HTERT RPE-1 (cell line): Measurements from ENCODE around the gene RINT1.
"Not testable (repeated sequence)": the region's sequence is repeated elsewhere in the genome, so short reads cannot be mapped to it uniquely, and the experiment has no call there.

Experiments used
- in situ Hi-C: fragments of 300-500 bp; cut with MboI; formaldehyde crosslinking; loops from 4 replicates; pipeline ENCODE4 v1.14.3; 2020; ENCODE audit warnings: low sequenced_read_pairs

Gene RINT1

GRCh38 chr7:105531792-105532671 lies at the start of gene RINT1:
TSS of gene RINT1 (plus strand) at chr7:105532201. CDS start at chr7:105532316, 115 bp downstream.
- in situ Hi-C loops: no loop called here

GRCh38 chr7:105487579-105488571 lies 44.1 kb upstream of the RINT1 start:
- in situ Hi-C loops: no loop called here

- in situ Hi-C loops: no loop called here
These were observed 42.6 kb upstream of the RINT1 start for GRCh38 chr7:105489409-105489808.

- in situ Hi-C loops: no loop called here
These were observed 38.6 kb upstream of the RINT1 start for GRCh38 chr7:105493196-105493922.

GRCh38 chr7:105493923-105494315 lies 38.1 kb upstream of the RINT1 start:
- in situ Hi-C loops: no loop called here

GRCh38 chr7:105496521-105496920 lies 35.5 kb upstream of the RINT1 start:
- in situ Hi-C loops: no loop called here

GRCh38 chr7:105497016-105497415 lies 35.0 kb upstream of the RINT1 start:
- in situ Hi-C loops: no loop called here

GRCh38 chr7:105502173-105502572 lies 29.8 kb upstream of the RINT1 start:
- in situ Hi-C loops: no loop called here

GRCh38 chr7:105512415-105512814 lies 19.6 kb upstream of the RINT1 start:
- in situ Hi-C loops: no loop called here

- in situ Hi-C loops: no loop called here
These were observed 19.0 kb upstream of the RINT1 start for GRCh38 chr7:105512926-105513526.

- in situ Hi-C loops: not testable (repeated sequence)
These were observed 16.4 kb upstream of the RINT1 start for GRCh38 chr7:105515610-105516009.

GRCh38 chr7:105519353-105519752 lies 12.6 kb upstream of the RINT1 start:
- in situ Hi-C loops: no loop called here

- in situ Hi-C loops: not testable (repeated sequence)
These were observed 11.4 kb upstream of the RINT1 start for GRCh38 chr7:105520620-105521019.

- in situ Hi-C loops: no loop called here
These were observed 10.8 kb upstream of the RINT1 start for GRCh38 chr7:105521027-105521716.

- in situ Hi-C loops: no loop called here
These were observed 10.1 kb upstream of the RINT1 start, which contains the start of gene PUS7 for GRCh38 chr7:105521717-105522463. TSS of gene PUS7 (minus strand) at chr7:105522271. CDS start at chr7:105508512, 13,759 bp downstream.

GRCh38 chr7:105524423-105524822 lies 7.6 kb upstream of the RINT1 start:
- in situ Hi-C loops: not testable (repeated sequence)

GRCh38 chr7:105524840-105525239 lies 7.2 kb upstream of the RINT1 start:
- in situ Hi-C loops: no loop called here

GRCh38 chr7:105527737-105528136 lies 4.3 kb upstream of the RINT1 start:
- in situ Hi-C loops: not testable (repeated sequence)

- in situ Hi-C loops: no loop called here
These were observed 1.9 kb upstream of the RINT1 start for GRCh38 chr7:105530126-105530525.
